H1 (cell line): ENCODE results near the gene TLK1.

ENCODE experiments used
- CTCF ChIP-seq, 3 experiments: IDR thresholded peaks; 1 replicate in 2 of 3; 2 replicates in 1 of 3; pipeline versions ENCODE4 v1.5.1 to v1.6.1; 2011; ENCODE audit warnings: low read length in 3 of 3, mild to moderate bottlenecking in 3 of 3, inconsistent platforms in 2 of 3, low read depth in 1 of 3, moderate library complexity in 1 of 3; ENCODE audit not compliant: insufficient read depth in 1 of 3; ENCODE audit errors: control extremely low read depth in 1 of 3
- EZH2 ChIP-seq: fragments of 200-600 bp; sonication (generic); IDR thresholded peaks from 2 replicates; pipeline ENCODE4 v1.7.1; 2012; ENCODE audit warnings: low read depth, mild to moderate bottlenecking, moderate library complexity, low read length, inconsistent platforms; ENCODE audit not compliant: severe bottlenecking
- JUN ChIP-seq: IDR thresholded peaks from 2 replicates; pipeline ENCODE4 v1.6.1; 2011; ENCODE audit warnings: low read depth, mild to moderate bottlenecking, improper control_type of control experiment, low read length
- KDM1A ChIP-seq: fragments of 200-600, 300-600 bp; sonication (generic); IDR thresholded peaks from 2 replicates; pipeline ENCODE4 v1.7.1; 2016; ENCODE audit warnings: mild to moderate bottlenecking, low read length, borderline replicate concordance
- PHF8 ChIP-seq: fragments of 200-600 bp; sonication (generic); conservative IDR thresholded peaks from 2 replicates; pipeline ENCODE4 v1.7.1; 2012; ENCODE audit warnings: low read depth, mild to moderate bottlenecking, inconsistent platforms, low read length, moderate library complexity
- POLR2A ChIP-seq, 2 experiments: IDR thresholded peaks; 1 replicate in 1 of 2; 2 replicates in 1 of 2; pipeline ENCODE4 v1.6.1; 2011; ENCODE audit warnings: low read depth in 2 of 2, low read length in 2 of 2, mild to moderate bottlenecking in 2 of 2; ENCODE audit errors: control extremely low read depth in 1 of 2
- POLR2AphosphoS5 ChIP-seq: IDR thresholded peaks from 2 replicates; pipeline ENCODE4 v1.6.1; 2011; ENCODE audit warnings: low read depth, low read length
- RAD21 ChIP-seq, 2 experiments: IDR thresholded peaks in 1 of 2; conservative IDR thresholded peaks in 1 of 2; 2 replicates each; pipeline ENCODE4 v1.6.1; 2011; ENCODE audit warnings: low read depth in 2 of 2, low read length in 2 of 2, improper control_type of control experiment in 1 of 2, inconsistent platforms in 1 of 2, mild to moderate bottlenecking in 1 of 2, moderate library complexity in 1 of 2
- RNF2 ChIP-seq: fragments of 200-900, 300-1000 bp; sonication (generic); IDR thresholded peaks from 2 replicates; pipeline ENCODE4 v1.7.1; 2016; ENCODE audit warnings: borderline replicate concordance, low read depth, mild to moderate bottlenecking, antibody characterized with exemption, low read length; ENCODE audit not compliant: poor library complexity, severe bottlenecking; ENCODE audit errors: missing control alignments
- SAP30 ChIP-seq: fragments of 300-600 bp; sonication (generic); IDR thresholded peaks from 2 replicates; pipeline ENCODE4 v1.7.1; 2012; ENCODE audit warnings: low read length, moderate library complexity, mild to moderate bottlenecking, inconsistent platforms; ENCODE audit not compliant: insufficient read depth, insufficient replicate concordance
- SIN3A ChIP-seq, 2 experiments: IDR thresholded peaks in 1 of 2; conservative IDR thresholded peaks in 1 of 2; 2 replicates each; pipeline ENCODE4 v1.6.1; 2011 to 2012; ENCODE audit warnings: low read length in 2 of 2, improper control_type of control experiment in 1 of 2, low read depth in 1 of 2, mild to moderate bottlenecking in 1 of 2
- SRF ChIP-seq: IDR thresholded peaks from 2 replicates; pipeline ENCODE4 v1.6.1; 2011; ENCODE audit warnings: mild to moderate bottlenecking, low read depth, low read length, moderate library complexity
- USF2 ChIP-seq: IDR thresholded peaks from 2 replicates; pipeline ENCODE4 v1.6.1; 2011; ENCODE audit warnings: low read length, improper control_type of control experiment

GRCh38 chr2:171146633-171147032 lies 14.1 kb downstream of the TLK1 start:
- TF ChIP-seq USF2, result no peak
- no peak for TF ChIP-seq SIN3A (conservative IDR thresholded peaks at IDR 0.05 in 1 of 2, IDR thresholded peaks at IDR 0.05 in 1 of 2; ENCODE audit: low read depth in 1 of 2, low read length in 2 of 2)
- no peak for TF ChIP-seq RNF2
- no peak for TF ChIP-seq CTCF (IDR thresholded peaks at IDR 0.05; ENCODE audit: control extremely low read depth in 1 of 3, insufficient read depth in 1 of 3, low read depth in 1 of 3, low read length in 3 of 3)
- TF ChIP-seq RAD21 (IDR thresholded peaks at IDR 0.05 in 1 of 2, conservative IDR thresholded peaks at IDR 0.05 in 1 of 2; ENCODE audit: low read depth in 2 of 2, low read length in 2 of 2), result no peak
- no peak for TF ChIP-seq SAP30
- no peak for TF ChIP-seq EZH2
- no peak for TF ChIP-seq SRF
- no peak for TF ChIP-seq KDM1A
- TF ChIP-seq PHF8, result no peak
- TF ChIP-seq POLR2A (IDR thresholded peaks at IDR 0.05; ENCODE audit: control extremely low read depth in 1 of 2, low read depth in 2 of 2, low read length in 2 of 2), result no peak
- TF ChIP-seq POLR2AphosphoS5, result no peak
- no peak for TF ChIP-seq JUN
